ENCODE results near the gene WASF1.

The WASF1 gene

DNA sequence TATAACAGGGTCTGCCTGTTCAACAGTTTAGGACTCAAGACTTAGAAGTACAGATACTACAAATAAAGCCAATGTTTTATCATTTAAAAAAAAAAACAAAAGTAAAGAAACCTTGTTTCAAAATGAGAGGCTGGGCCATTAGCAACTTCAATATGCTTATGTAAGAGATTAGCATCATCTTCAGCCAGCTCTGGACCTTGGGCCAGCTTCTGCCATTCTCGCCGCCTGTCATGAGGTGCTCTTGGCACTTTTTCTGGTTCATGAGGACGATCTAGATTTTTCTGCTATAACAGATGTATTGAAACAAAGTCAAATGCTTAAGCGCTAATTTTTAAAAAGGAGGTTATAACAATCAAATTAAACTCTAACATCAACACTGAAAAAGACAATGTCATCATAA lies 74.2 kb downstream of the WASF1 start:
- TF ChIP-seq, protein P1, sequence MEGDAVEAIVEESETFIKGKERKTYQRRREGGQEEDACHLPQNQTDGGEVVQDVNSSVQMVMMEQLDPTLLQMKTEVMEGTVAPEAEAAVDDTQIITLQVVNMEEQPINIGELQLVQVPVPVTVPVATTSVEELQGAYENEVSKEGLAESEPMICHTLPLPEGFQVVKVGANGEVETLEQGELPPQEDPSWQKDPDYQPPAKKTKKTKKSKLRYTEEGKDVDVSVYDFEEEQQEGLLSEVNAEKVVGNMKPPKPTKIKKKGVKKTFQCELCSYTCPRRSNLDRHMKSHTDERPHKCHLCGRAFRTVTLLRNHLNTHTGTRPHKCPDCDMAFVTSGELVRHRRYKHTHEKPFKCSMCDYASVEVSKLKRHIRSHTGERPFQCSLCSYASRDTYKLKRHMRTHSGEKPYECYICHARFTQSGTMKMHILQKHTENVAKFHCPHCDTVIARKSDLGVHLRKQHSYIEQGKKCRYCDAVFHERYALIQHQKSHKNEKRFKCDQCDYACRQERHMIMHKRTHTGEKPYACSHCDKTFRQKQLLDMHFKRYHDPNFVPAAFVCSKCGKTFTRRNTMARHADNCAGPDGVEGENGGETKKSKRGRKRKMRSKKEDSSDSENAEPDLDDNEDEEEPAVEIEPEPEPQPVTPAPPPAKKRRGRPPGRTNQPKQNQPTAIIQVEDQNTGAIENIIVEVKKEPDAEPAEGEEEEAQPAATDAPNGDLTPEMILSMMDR (IDR thresholded peaks at IDR 0.05; ENCODE audit: low read depth, low read length, missing control alignments): no peak
- no peak overlapping the region for H3K4me3 ChIP-seq (ENCODE audit: low read depth, low read length)
- DNase-seq (ENCODE audit: low read depth): no peak

DNA sequence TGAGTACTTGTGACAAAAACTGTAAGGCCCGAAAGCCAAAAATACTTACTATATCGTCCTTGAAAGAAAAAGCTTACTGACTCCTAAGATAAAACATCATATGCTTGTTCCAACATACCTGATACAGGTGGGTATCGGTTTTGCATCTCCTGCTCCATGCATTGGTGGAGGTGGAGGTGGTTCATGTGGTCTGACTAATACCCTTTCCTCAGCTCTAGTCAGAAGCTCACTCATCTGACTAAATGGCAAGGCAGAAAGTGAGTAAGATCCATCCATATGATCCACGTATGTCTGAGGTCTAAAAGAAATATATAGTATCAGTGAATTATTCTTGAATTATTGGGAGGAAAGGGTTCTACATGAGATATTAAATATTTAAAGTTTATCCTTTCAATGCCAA lies 76.2 kb downstream of the WASF1 start:
- TF ChIP-seq, protein P1 (IDR thresholded peaks at IDR 0.05; ENCODE audit: low read depth, low read length, missing control alignments): no peak
- no peak for DNase-seq (ENCODE audit: low read depth)
- H3K4me3 ChIP-seq (ENCODE audit: low read depth, low read length): no peak overlapping the region

DNA sequence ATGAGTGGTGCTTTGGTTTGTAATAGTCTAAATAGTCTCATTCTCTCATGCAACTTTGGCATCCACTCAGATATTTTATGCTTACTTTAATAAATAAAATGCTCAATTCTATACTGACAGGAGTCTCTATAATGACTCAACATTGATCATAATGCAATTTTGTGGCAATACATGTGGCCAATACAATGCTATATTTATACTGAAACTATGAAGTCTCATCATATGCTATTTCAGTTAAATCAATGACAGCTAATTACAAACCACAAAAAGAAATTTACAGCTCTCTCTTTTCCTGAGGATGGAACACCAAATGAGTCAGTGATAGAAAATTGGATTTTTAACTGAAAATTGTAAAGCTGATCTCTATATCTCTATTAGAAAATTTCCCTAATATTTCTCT lies 77.1 kb downstream of the WASF1 start:
- DNase-seq (ENCODE audit: low read depth): no peak
- H3K4me3 ChIP-seq (ENCODE audit: low read depth, low read length): no peak overlapping the region
- TF ChIP-seq, protein P1 (IDR thresholded peaks at IDR 0.05; ENCODE audit: low read depth, low read length, missing control alignments): no peak

DNA sequence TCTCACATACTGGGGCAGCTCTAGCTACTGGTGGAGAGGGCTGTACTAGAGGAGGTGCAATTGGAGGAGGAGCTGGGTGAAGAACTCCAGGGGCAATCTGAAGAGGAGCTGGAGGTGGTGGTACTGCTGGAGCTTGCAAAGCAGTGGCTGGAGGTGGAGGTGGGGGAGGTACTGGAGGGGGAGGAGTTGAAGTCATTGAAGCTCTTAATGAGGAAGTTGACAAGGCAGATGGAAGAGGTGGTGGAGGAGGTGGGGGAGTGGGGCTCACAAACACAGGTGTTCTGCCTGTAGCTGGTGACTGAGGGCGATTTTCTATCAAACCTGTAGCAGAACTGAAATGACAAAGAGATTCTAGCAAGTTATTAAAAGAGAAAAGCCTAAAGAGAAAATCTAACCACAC lies 77.6 kb downstream of the WASF1 start:
- peak; percentile 26 for DNase-seq (ENCODE audit: low read depth)
- TF ChIP-seq, protein P1 (IDR thresholded peaks at IDR 0.05; ENCODE audit: low read depth, low read length, missing control alignments): no peak
- H3K4me3 ChIP-seq (ENCODE audit: low read depth, low read length): no peak overlapping the region

DNA sequence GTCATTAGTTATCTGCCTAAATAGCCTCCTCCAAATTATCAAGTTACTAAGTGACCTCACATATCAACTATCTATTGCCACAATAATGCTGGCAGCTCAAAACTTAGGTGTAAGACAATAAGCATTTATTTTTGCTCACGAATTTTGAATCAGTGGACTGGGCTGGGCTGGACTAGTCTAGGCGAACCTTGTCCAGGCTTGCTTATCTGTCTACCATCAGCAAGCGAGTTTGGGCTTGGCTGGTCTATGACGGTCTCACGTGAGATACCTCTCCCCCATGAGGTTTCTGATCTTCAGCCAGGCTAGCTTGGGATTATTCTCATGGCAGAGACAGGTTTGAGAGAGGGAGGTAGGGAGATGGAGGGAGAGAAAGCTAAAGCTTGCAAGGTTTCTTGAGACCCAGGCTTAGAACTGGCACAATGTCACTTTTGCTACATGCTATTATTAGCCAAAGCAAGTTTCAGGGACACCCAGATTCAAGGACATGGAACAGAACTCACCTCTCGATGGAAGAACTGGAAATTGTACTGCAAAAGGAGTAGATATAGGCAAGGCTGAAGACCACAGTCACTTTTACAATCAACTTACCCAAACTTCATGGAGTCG lies 80.9 kb downstream of the WASF1 start:
- H3K4me3 ChIP-seq (ENCODE audit: low read depth, low read length): no peak overlapping the region
- TF ChIP-seq, protein P1 (IDR thresholded peaks at IDR 0.05; ENCODE audit: low read depth, low read length, missing control alignments): no peak
- DNase-seq (ENCODE audit: low read depth): no peak

DNA sequence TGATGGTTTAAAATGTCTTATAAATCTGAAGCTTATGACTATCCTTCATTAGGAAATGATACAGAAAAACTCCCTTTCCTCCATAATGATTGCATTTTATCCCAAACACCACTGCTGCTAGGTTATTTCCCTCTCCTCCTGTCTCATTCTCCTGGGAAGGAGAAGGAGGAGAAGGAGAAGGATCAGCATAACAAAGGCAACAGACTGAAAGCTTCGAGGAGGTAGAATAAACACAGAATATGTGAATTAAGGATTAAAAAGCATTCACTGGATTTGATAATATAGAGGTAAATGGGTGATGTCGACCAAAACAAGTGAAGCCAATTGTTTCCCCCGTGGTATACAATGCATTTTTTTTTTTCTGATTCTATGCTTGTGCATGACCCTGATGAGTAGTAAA lies 82.0 kb downstream of the WASF1 start:
- no peak overlapping the region for H3K4me3 ChIP-seq (ENCODE audit: low read depth, low read length)
- no peak for DNase-seq (ENCODE audit: low read depth)
- TF ChIP-seq, protein P1 (IDR thresholded peaks at IDR 0.05; ENCODE audit: low read depth, low read length, missing control alignments): no peak

DNA sequence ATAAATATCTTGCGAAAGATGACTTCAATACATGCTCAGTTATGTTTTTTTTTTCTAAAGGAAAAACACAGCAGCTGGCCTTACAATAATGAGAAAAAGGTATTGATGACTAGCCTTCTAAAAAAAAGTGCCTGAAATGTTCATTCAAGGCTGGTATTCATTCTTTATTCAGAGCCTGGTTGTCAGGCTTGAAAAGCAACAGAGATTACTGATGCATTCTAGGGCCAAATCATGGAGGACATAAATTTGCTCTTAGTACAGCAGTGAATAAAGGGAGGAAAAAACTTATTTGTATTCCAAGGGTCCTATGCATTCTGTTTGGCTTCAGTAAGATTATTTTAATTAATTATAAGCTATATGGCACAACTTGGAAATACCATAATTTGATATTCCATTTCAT lies 83.5 kb downstream of the WASF1 start:
- H3K4me3 ChIP-seq (ENCODE audit: low read depth, low read length): no peak overlapping the region
- TF ChIP-seq, protein P1 (IDR thresholded peaks at IDR 0.05; ENCODE audit: low read depth, low read length, missing control alignments): no peak
- no peak for DNase-seq (ENCODE audit: low read depth)
